HG03571 (cell line): ENCODE measurements around the gene FSTL4.
"Not testable (repeated sequence)": the region's sequence is repeated elsewhere in the genome, so short reads cannot be mapped to it uniquely, and the experiment has no call there.

Source experiments
- ATAC-seq: cut with Tn5 transposase; IDR thresholded peaks from one replicate; pipeline ENCODE4 v1.9.1; 2021; ENCODE audit not compliant: unreplicated experiment

The FSTL4 gene

DNA sequence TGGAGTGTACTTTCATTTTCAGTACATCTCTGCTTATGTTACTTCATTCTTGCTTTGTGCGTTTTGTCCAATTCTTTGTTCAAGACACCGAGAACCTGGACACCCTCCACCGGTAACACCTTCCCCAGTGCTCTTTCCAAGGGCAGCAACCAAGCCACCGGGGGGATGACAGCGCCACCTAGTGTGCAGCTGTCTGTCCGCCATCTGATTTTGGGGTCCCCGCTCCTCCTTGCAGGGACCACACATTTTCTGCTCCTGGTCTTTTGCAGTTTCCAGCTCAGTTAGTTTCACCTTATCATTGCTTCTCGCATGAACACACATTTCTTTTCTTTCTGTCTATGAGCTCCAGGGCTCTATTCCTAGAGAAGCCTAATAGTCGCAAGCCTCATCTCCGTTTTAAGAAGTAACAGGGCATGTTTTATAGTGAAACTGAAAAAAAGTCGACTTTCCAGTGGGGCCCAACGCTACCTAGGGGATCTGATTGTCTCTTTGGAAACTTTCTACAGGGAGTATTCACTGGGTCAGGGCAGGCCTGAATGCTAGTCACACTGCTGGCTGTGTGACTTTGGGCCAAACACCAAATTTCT is 152.1 kb downstream of the FSTL4 start:
- ATAC-seq, result no peak

DNA sequence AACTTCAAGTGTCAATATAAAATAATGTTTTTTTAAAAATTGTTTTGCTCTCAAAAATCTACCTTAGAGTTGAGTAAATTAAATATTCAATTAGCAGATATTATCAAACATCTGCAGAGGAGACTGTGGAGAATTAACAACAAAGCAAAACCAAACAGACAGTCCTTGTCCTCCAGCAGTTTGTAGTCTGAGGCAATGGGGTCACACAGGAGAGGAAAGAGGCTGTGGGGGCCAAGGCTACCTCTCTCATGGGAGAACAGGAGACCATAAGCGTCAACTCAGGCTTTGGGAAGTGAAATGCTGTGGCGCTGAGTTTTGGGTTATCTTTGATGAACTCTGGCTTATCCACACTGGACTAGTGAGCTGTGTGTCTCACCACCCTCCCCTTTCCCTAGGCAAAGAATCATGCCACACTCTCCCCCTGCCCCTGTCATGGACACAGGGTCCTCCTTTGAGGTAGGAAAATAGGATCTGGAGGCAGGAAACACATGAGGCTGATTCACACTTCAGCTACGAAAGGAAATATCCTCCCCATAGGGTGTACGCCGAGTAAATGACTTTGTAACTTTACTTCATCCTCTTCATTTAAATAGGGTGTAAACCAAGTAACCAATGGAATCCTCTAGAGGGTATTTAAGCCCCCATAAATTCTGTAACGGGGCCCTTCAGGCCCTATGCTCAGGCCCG is 152.7 kb downstream of the FSTL4 start:
- ATAC-seq, result no peak

DNA sequence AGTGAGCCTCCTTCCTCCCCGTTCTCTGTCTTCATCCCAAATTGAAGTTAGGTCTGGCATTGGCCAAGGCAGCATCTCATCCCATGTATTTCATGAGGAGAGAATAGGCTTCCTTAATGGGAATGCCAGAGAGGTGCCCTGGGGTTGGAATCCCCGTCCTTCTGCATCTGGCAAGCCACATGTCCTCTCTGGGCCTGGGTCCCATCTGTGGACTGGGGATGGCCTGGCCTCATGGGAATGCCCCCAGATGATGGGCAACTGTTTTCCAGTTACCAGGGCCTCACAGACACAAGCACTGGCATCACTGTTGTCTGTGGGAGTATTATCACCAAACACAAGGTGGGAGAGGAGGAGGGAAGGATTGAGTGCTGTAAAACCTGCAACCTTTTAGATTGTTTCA is 153.9 kb downstream of the FSTL4 start:
- ATAC-seq, result no peak

- no peak for ATAC-seq
Measured at GRCh38 chr5:133457439-133458355, 154.6 kb downstream of the FSTL4 start.

DNA sequence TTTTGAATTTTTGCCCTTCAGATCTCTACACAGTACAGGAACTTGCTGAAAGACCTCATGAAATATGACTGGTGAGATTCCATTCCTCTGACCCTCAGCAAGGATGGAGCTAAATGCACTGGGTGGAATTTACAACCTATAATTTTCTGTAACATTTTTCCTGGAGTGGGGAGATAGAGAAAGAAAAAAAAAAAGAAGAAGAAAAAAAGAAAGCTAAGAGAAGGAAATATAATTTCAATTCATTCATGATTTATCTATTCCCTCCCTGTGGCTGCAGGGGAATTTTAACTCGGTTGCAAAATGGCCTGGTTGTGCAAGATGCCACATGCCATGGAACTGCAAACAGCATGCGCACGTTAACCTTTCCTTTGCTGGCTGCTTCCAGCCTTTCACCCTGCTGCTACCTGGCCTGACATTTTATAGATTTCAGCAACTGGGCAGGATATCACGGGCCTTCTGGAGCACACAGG is 155.4 kb downstream of the FSTL4 start:
- ATAC-seq, result no peak

- ATAC-seq, result no peak
Measured at GRCh38 chr5:133455676-133456075, 156.7 kb downstream of the FSTL4 start.

- no peak for ATAC-seq
Measured at GRCh38 chr5:133454442-133454841, 157.9 kb downstream of the FSTL4 start.

DNA sequence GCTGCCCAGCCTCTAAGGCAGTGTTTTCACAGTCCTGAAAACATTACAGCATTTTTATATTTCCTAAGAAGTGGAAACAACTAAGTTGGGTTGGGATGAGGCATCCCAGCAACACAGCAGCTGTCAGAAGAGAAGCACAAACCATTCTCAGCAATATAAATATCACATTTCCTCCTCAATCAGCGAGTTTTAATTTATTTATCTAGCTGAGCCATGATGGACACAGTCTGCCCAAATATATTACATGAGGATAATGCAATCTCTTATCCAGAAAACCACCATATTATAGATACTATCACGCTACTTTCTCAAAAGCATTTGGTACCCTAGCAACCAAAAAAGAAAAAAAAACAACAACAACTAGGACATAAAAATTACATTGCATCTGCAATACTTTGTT is 158.5 kb downstream of the FSTL4 start:
- ATAC-seq, result no peak

GRCh38 chr5:133453084-133453780 is 159.1 kb downstream of the FSTL4 start:
- ATAC-seq, result no peak

DNA sequence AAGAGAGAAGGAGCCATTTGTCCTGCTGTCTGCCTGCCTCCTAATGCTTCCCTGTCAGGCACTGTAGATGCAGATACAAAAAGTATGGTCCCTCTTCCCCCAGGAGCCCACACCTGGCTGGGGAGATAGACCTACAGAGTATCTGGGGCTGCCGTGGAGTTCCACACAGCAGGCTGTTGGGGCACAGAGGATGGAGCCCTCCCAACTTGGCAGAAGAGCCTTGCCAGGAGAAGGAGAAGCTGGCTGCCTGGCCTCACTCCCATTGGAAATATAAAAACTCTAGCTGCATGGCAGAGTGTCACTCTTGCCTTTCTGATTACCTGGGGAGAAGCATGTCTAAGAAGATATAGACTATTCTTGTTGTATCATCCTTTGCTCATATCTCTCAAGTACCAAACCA is 160.4 kb downstream of the FSTL4 start:
- ATAC-seq, result no peak

GRCh38 chr5:133450286-133450685 is 162.1 kb downstream of the FSTL4 start:
- ATAC-seq, result no peak

- ATAC-seq, result no peak
Measured at GRCh38 chr5:133449181-133449580, 163.2 kb downstream of the FSTL4 start.

- ATAC-seq, result no peak
Measured at GRCh38 chr5:133446440-133446839, 165.9 kb downstream of the FSTL4 start.

DNA sequence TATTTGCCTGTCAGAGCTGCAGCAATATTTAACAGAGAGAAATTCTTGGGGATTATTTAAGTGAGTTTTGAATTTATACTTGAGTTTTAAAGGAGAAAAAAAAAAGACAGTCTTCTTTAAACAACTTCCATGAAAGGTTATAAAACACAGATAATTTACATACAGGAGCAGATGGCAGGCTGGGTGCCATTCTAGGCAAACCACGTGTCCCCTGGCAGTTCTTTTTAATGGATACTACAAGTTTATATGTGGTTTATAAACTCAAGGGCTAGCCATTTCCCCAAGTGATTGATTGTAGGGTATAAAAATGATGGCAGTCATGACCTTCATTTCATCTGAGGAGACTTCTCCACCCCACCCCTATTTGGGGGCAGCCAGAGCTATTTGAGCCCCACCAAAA is 166.6 kb downstream of the FSTL4 start:
- ATAC-seq, result no peak

DNA sequence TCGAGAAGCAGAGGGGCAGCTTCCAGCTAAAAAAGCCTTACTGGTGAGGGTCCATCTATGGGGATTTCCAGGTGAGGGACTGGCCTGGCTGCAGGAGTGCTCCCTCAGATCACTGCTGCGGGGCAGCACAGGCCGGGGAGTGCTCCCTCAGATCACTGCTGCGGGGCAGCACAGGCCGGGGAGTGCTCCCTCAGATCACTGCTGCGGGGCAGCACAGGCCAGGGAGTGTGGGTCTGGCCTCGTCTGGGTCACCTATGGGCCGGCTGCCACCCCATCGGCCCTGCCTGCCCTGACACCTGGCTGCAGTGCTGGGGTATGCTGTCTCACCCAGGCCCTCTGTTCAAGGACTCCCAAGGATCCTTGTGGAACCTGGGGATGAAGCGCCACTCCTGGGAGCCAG is 167.1 kb downstream of the FSTL4 start:
- not testable (repeated sequence) for ATAC-seq

DNA sequence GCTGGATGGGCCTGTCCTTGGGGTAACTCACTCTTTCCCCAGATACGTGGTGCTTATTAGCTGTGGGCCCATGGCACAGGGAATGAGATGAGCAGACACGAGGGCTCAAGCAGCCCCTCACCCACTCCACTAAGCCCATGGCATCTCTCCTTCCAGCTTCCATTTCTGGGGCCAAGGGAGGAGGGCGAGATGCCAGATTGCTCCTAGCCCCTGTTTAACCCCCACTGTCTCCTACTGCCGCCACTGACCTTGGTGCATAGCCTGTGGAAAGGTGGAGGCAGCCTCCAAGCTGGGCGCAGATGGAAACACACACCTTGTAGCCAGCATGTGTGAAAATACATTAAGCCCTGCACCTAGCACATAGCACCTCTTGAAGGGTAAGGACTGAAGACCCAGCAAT is 167.6 kb downstream of the FSTL4 start:
- no peak for ATAC-seq

DNA sequence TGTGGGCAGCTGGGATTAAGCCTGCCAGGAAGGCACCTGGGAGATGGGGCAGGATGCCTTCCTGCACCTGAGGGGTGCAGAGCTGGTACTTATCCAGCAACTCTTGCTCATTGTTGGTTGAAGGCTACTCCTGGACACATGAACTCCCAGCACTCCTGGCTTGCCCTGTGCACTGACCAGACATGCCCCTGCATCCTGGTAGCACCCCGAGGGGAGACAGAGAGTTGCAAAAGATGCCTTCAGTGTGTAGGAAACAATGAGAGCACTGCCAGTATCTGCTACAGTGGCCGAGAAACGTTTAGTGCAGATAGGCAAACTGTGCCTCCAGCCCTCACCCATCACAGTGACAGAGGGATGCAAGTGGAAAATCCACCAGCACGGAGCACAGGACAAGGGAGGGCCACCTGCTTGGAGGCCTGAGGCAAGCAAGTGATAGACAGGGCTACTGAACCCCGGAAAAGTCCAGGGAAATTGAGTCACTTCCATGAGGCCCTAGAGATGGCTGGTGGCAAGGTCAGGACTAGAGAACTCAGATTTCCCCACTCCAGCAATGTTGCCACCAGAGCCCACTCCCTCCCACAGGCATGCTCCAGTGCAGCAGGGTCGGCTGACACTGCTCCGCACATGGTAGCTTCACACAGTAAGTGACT is 171.1 kb downstream of the FSTL4 start:
- ATAC-seq, result no peak

- ATAC-seq, result no peak
Measured at GRCh38 chr5:133440467-133441115, 171.8 kb downstream of the FSTL4 start.

GRCh38 chr5:133439859-133440258 is 172.5 kb downstream of the FSTL4 start:
- ATAC-seq, result no peak

GRCh38 chr5:133438487-133438886 is 173.9 kb downstream of the FSTL4 start:
- ATAC-seq, result no peak
